Measurements from ENCODE around the gene MNS1. TPM values are rescaled to one million over a fixed set of nuclear protein-coding genes. Genes with fewer than 3 reads are reported as not detected.

Gene MNS1
- total and polyA plus RNA-seq, 2 of the 13 experiments (the other 11 are each of a cell fraction or from before 2014, with no cell fraction given) = 0.22 to 1.7 TPM

- ATAC-seq (no peak), FAIRE-seq (no peak), DNase-seq (ENCODE audit: low spot score) (no peak)
- H3K4me2 ChIP-seq (ENCODE audit: low read depth, low read length) = no peak overlapping the region
- ChIA-PET CTCF (ENCODE audit: low intra/inter-chr PET ratio, low total read pairs) (no interaction called here), POLR2A (no interaction called here)
- no peaks in the 10 kb centered on the region for H3K36me3 ChIP-seq (replicated peaks in 1 of 2; ENCODE audit: control insufficient read depth in 1 of 2, insufficient read depth in 2 of 2, low read length in 2 of 2)
- no peaks in the 10 kb centered on the region for H3K79me2 ChIP-seq (ENCODE audit: insufficient read depth, low read length)
- intact Hi-C loops (cut with micrococcal nuclease; ENCODE audit: unreplicated experiment) (loop anchor here (10.0 kb wide), 3 partner anchors 243 to 723 kb away; partner anchors contain the start of gene ZNF280D), in situ Hi-C loops (cut with HindIII; ENCODE audit: extremely low pct_ligation_motif_present, low pct_unique_long_range_greater_than_20kb) (loop anchor here (10.0 to 25.0 kb wide), 4 partner anchors 373 to 1045 kb away; no protein-coding TSS in a partner anchor)
- peaks cover 11% of the 10 kb centered on the region for H3K4me1 ChIP-seq (ENCODE audit: insufficient read depth, low read length)
- no peak overlapping the region for H2AFZ ChIP-seq (ENCODE audit: low read length)
- no peak overlapping the region for H3K9ac ChIP-seq (ENCODE audit: insufficient read depth, low read depth, low read length)
- H3K27ac ChIP-seq (ENCODE audit: extremely low read length, insufficient read depth, low read length) = no peak overlapping the region
- WGBS (ENCODE audit: low lambda C conversion rate) = 29% methylated on average over 3 of the region's 3 CpGs
- no peak overlapping the region for H3K4me3 ChIP-seq (replicated peaks in 1 of 3; ENCODE audit: insufficient read depth in 1 of 3, low read depth in 2 of 3, low read length in 3 of 3)
- TF ChIP-seq TCF7 (IDR thresholded peaks at IDR 0.05; ENCODE audit: low read depth) (no peak), ZNF232 (CRISPR knock-in tag; IDR thresholded peaks at IDR 0.05; ENCODE audit: borderline replicate concordance) (no peak), ZNF546 (CRISPR knock-in tag; conservative IDR thresholded peaks at IDR 0.05) (no peak), ZBTB10 (CRISPR knock-in tag; IDR thresholded peaks at IDR 0.05; ENCODE audit: borderline replicate concordance) (no peak), SRY (CRISPR knock-in tag; IDR thresholded peaks at IDR 0.05) (no peak), SIX1 (CRISPR knock-in tag; IDR thresholded peaks at IDR 0.05; ENCODE audit: borderline replicate concordance) (no peak), ZNF367 (CRISPR knock-in tag; IDR thresholded peaks at IDR 0.05; ENCODE audit: borderline replicate concordance) (no peak), SETDB1 (CRISPR knock-in tag; IDR thresholded peaks at IDR 0.05; ENCODE audit: borderline replicate concordance) (no peak), THAP7 (CRISPR knock-in tag; IDR thresholded peaks at IDR 0.05) (no peak), ZSCAN30 (CRISPR knock-in tag; IDR thresholded peaks at IDR 0.05) (no peak), BHLHE40 (IDR thresholded peaks at IDR 0.05; ENCODE audit: low read length) (no peak), ZNF720 (CRISPR knock-in tag; IDR thresholded peaks at IDR 0.05) (no peak), ZFX (CRISPR knock-in tag; IDR thresholded peaks at IDR 0.05; ENCODE audit: low read depth) (no peak), ZNF891 (CRISPR knock-in tag; IDR thresholded peaks at IDR 0.05) (no peak), FOXA1 (IDR thresholded peaks at IDR 0.05) (no peak), FOXA1 (CRISPR knock-in tag; IDR thresholded peaks at IDR 0.05) (no peak)
- H4K20me1 ChIP-seq (ENCODE audit: insufficient read depth, low read length) = no peaks in the 10 kb centered on the region
- no TSS peak for BruUV-seq (replicated peaks)
- H3K27me3 ChIP-seq (ENCODE audit: control insufficient read depth in 1 of 2, insufficient read depth in 2 of 2, low read length in 2 of 2) = no peaks in the 10 kb centered on the region
- H3K9me3 ChIP-seq (ENCODE audit: low read length) = no peaks in the 10 kb centered on the region
These were observed 27.3 kb upstream of the MNS1 start for GRCh38 chr15:56492236-56492635.
